Activated CD8-positive, alpha-beta memory T cell treated with anti-CD3 and anti-CD28 coated beads, Interleukin-2, amount 50 U/mL, for 24 hours (primary cell): ENCODE measurements around the gene WNT11.
A peak's percentile ranks its signal among the peaks of the same experiment; 100 is the strongest.

Experiments
- DNase-seq: peaks from one replicate; pipeline ENCODE4 v3.0.0-alpha.2; 2020; ENCODE audit errors: extremely low read depth

Gene WNT11

DNA sequence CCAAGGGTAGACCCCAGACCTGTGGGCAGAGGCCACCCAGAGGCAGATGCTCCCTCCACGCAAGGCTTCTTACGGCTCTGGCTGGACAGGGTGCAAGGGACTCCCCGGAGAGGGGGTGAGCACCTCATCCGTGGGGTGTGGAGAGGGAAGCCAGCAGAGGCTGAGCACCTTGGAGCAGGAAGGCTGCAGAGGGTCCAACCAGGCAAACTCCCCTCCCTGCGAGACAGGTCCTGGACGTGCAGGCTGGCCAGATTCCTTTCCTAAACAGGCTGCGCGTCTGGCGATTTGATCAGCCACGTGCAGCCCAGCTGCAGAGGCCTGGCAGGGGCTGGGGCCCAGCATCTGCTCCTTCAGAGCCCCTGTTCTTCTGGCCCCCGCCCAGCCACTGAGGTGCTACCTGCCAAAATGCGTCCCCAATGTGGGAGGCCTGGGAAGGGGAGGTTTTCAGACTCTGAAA, 49.3 kb downstream of the WNT11 start:
- no peak for DNase-seq

DNA sequence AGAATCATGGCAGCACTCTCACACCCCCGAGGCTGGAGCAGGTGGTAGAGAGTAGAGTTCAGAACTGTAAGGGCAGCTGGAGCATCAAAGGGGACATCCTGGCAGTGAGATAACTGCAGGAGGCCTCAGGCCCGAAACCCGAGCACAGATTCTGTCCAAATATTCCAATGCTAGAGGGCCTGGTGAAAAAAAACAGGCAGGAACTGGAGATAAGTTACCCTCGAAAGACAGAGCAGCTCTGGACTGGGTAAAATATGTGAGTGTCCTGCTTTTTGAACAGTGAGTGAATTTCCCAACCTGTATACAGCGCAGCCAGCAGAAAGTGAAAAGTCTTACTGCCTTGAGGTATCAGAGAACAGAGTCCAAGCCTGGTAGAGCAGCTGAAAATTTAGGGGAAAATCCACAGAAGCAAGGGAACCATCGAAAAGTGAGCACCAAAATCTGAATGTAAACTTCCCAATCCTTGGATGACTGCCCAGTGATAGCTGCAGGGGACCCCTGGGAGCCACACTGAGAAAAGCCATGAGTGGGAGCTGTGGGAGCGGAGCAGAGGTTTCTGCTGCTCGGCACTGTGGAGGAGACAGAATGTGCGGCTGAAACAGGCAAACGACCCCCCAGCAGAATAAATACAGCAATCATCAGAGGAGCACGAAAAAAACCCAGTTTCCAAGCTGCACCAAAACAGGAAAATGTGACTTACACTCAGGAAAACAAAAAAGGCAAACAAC, 50.6 kb downstream of the WNT11 start:
- DNase-seq: no peak

DNA sequence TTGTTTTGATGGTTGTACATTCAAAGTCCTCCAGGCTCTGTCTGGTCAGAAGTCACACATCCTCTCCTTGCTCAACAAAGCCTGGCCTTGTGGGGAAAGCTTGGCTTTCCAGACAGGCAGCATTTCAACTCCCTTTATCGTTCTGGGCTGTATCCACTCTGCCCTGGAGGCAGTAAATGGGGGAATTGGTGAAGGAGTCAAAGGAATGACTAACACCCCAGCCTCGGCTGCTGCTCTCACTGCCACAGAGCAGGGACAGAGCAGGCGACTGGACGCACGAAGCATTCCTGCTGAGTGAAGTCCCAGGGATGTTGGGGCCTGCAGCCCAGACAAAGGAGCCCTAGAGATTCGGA, 52.8 kb downstream of the WNT11 start:
- DNase-seq: no peak

DNA sequence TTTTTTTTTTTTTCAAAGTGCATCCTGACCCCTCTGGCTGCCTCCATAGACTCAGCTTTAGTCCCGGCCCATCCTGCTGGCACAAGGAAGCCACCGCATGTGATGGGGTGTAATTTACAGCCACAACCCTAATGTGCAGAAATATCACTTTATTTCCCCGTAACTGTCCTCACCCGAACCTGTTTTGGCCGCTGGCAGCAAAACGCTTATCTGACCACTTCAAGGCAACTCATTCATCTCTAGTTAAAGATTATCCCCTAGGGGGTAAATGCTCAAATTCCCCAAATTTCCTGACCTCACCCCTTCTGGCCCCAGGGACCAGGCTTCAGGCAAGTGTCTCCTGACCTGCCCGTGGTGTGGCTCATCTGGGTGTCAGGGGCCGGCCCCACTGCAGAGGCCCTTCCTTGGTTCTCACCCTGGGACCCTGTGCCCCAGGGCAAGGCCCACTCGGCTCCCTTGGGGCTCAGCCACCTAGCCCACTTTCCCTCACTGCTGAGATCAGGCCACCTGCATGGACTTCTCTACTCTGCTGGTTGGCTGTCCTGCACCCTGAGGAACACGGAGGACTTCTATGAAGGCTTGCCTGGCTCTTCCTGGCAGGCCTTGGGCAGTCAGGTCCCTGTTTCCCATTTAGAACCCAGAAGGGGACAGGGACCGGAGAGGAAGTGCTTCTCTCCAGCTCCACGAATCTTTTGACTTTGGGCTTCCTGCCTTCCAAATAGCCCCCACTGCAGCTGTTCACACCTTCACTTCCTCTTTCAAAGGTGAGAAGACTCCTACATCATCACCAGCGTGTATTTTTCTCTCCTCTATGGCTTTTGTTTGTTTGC, 53.3 kb downstream of the WNT11 start:
- no peak for DNase-seq

DNA sequence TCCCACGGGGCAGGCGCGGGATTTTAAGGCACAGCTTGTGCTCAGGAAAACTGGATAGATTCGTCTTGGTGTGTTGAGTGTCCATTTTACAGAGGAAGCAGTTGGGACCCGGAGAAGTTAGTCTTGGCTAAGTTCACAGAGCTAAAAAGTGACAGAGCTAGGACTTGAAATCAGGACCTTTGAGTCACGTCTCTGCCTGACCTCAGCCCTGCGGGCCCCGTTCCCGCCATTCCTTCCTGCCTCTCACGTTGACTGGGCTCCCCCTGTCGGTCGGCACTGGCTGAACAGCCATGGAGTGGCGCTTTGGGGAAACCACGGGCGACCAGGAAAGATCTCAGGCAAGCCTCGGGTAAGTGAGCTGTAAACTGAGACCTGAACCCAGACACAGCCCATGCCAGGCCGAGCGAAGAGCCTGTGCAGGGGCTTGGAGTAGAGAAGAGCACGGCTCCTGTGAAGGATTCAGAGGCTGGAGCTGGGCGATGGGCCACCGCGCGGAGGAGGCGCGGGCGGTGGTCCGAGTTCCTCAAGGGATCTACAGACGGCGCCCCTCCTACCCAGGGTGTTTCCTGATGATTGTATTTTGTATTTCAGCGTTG, 54.1 kb downstream of the WNT11 start:
- DNase-seq: peak; percentile 62

DNA sequence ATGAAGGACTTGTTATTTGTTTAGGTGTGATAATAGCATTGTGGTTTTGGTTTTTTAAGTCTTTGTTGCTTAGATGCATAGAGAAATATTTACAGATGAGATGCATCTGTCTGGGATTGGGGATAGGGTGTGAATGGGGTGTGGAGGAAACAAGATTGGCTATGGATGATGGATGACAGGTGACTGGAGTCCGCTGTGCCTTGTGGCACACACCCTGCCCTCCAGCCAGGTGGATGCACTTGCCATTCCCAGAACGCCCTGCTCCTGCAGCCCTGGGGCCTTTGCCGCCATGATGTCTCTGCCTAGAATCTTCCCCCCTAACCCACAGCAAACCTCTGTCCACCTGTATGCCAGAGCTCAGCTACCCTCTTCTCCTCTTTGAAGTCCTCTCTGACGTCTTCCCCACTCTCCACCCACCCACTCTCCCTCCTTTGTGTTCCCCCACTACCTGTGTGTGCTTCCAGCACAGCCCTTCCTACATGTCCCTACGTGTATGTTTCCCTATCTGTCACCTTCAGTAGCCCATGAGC, 54.7 kb downstream of the WNT11 start:
- no peak for DNase-seq

DNA sequence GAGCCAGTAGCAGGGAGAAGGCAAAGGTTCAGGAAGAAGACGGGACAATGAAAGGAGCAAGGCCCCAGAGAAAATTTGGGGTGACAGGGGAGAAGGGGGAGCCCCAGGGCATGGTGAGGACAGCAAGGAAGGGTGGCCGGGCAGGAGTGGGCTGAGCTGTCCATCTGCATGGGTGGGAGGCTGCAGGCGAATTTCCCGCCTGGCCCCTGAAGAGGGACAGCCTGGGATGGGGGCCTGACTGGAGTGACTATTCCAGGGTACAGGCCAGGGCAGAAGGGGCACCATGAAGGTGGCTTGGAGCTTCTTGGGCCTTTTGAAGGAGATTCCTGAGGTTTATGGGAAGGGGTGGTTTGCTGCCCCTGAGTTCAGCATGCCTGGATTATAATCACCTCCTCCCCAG, 56.2 kb downstream of the WNT11 start:
- no peak for DNase-seq

DNA sequence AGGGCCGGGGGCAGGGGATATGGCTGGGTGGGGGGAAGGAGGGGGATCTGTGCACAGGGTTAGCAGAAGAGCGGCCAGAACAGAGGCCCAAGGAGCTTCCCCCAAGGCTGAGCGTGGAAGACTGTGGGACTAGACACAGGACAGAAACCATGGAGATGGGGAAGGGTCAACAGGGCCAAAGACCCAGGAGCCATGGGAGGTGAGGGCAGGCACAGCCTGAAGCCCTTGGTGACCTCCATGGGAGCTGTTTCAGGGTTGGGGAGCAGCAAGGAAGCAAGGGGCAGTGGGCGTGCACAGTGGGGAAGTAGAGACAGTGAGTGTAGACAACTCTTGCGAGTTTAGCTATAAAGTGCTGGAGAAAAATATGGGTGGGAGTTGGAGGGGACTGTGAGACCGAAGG, 56.6 kb downstream of the WNT11 start:
- DNase-seq: no peak

DNA sequence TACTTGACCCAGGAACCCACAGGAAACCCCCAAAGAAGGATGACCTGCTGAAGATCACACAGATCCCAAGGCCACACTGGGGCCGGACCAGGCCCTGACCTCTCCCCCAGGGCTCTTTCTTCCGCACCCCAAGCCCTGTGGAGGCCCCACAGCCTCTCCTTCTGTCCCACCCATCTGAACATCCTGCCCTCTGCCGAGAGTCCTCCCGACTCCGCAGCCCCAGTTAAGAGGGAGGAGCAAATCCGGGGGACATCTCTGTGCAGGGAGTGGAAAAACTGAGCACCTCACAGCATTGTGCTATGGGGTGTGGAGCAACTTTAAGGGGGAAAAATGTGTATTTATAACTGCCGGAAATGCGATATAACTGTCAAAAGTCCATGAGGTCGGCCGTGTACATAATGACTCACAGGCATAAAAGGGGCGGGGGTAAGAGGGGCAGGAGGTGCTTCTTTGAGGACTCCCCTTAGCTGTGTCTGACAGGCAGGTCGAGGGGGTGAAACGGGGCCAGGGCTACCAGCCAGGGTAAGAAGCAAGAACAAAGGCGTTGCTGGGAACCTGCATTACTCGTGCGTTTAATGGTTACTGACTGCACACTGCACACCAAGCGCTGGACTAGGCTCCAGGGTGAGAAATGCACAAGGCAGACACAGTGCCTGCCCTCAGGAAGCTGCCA, 57.2 kb downstream of the WNT11 start:
- no peak for DNase-seq

DNA sequence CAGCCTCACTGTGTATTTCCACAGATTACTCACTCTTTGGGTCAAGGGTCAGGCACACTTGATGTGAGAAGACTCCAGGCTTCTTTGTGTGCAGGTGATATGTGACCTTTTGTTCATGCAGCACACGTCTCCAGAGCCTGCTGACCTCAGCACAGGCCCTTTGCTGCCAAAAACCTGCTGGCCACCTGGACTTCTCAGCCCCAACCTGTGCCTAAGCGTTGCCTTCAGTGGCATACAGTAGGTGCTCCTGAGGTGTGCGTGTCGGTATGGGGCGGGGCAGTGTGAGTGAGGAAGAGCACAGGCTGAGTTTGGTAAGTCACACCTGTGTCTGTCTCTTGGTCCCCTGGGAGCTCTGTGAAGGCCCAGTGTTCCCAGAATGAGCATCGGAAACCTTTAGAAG, 58.1 kb downstream of the WNT11 start:
- no peak for DNase-seq

DNA sequence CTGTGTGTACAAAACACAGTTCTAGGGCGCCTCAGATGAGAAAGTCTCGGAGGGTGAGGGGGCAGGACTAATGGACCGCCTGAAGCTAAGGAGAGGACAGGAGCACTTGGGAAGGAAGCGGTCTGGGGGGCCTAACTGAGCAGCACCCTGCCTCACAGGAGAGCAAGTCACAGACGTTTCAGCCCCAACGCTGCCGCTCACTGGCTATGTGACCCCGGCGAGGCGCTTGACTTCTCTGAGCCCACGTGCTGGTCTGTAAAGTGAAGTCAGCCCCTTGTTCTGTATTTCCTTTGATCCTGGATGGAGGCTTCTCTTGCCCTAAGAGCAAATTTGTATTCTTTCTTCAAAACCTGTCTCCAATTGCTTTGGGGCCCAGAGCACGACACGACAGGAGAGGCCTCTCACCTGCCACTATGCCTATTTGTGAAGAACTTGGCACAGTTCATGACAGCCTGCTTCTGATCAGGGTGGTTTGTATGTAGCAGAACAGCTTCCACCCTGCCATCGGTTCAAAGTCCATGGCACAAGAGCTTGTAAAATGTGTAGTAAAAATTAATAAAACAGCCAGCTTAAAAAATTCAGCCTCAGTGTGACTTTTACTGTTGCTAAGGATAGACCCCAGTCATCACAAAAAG, 59.1 kb downstream of the WNT11 start:
- no peak for DNase-seq

DNA sequence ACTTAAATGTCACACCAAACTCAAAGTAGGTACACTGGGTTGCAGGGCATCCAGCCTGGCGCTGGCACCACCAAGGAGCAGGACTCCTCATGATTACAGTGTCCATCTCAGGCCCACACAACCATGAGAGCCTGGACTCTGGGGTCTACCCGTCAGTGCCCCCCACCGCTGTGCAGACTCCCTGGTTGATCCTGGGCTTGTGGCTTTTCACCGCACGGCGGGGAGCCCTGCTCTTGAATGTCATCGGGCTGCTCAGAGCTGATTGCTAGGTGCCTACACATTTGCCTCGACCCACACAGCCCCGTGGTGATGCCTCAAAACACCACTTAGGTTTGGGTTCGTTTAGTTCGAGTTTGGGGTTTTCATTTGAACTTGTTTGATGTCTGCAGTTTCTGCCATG, 63.0 kb downstream of the WNT11 start:
- DNase-seq: no peak

DNA sequence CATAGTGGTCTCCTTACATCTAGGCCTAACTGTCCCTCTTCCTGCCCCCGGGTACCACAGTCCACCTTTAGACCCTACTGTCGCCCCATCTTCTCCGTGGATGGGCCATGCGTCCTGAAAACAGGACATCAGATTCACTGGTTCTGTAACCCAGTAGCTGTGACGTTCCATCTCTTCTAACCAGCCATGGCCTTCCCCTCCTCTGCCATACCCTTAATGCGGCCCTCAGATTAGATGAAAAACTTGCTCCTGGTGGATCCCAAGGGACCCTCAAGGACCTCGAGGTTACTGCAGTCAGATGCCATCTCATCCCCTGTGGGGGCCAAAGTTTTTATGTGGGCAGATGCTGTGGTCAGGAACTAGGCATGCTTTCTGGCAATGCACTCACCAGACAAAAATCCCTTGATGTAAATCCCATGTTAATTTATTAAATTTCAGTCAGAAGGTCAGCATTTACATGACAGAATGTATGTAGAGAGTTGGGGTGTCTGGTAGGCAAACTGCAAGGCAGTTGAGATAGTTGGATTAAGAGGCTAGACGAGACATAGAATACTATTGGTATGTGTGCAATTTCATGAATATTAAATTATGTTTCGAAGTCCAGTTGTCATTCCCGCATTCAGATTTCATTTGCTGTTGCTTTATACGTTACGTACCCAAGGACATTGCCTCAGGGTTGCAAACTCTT, 64.3 kb downstream of the WNT11 start:
- DNase-seq: no peak

DNA sequence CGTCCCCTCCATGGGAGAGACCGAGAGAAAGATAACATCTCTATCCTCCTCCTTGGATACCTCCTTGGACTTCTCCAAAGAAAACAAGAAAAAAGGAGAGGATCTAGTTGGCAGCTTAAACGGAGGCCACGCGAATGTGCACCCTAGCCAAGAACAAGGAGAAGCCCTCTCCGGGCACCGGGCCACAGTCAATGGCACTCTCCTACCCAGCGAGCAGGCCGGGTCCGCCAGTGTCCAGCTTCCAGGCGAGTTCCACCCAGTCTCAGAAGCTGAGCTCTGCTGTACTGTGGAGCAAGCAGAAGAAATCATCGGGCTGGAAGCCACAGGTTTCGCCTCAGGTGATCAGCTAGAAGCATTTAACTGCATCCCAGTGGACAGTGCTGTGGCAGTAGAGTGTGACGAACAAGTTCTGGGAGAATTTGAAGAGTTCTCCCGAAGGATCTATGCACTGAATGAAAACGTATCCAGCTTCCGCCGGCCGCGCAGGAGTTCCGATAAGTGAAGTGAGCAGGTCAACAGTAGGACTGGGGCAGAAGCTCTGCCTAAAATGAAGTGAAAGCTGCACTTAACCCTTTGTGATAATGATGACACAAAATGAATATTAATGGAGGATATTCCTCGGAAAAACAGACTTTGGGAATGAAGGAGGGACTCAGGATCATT, 65.3 kb downstream of the WNT11 start:
- no peak for DNase-seq

DNA sequence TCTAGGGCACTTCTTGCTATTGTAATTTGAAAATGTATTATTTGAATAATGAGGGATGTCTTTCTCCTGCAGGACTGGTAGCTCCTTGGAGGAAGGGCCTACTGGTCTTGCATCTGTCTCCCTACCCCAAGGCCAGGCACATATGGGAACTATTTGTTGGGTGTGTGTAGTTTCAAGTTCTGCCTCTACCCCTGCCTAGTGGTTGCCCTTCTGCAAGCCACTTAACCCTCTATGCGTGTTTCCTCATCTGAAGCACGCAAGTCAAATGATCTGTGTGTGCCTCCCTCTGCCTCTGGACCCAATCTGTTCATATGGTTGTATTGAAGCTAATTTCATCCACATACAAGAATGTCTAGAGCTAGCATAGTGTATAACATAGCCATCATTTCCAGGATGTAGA, 67.0 kb downstream of the WNT11 start:
- DNase-seq: no peak
